Spinal cord (tissue), 10 donors: ENCODE data around the gene TINCR. TPM values are rescaled to one million over a fixed set of nuclear protein-coding genes. Genes with fewer than 3 reads are reported as not detected.
A peak's percentile ranks its signal among the peaks of the same experiment; 100 is the strongest.

ENCODE experiments used
- DNase-seq, 6 donors: peaks; one replicate each; pipeline versions ENCODE4 v3.0.0 to v3.0.0-alpha.2; 2013 to 2015; ENCODE audit warnings: low spot score in 6 of 6, low read depth in 4 of 6
- H3K27ac ChIP-seq: one replicate; pipeline ENCODE4 v1.5.1; 2013; ENCODE audit warnings: low read depth, low read length, control low read depth
- H3K27me3 ChIP-seq: one replicate; pipeline ENCODE4 v1.6.1; 2013; ENCODE audit warnings: low read length; ENCODE audit not compliant: control insufficient read depth, insufficient read depth
- H3K36me3 ChIP-seq: one replicate; pipeline ENCODE4 v1.6.1; 2013; ENCODE audit warnings: low read length; ENCODE audit not compliant: control insufficient read depth, insufficient read depth
- H3K4me1 ChIP-seq: one replicate; pipeline ENCODE4 v1.6.1; 2013; ENCODE audit warnings: low read length; ENCODE audit not compliant: control insufficient read depth, insufficient read depth
- H3K4me3 ChIP-seq: one replicate; pipeline ENCODE4 v1.5.1; 2013; ENCODE audit warnings: low read depth, low read length, control low read depth
- H3K9me3 ChIP-seq: one replicate; pipeline ENCODE4 v1.6.1; 2013; ENCODE audit warnings: low read length; ENCODE audit not compliant: control insufficient read depth, insufficient read depth
- WGBS: methylation state at CpG from one replicate; pipeline ENCODE4 v1.1.5; 2013; ENCODE audit warnings: missing lambda C conversion rate; ENCODE audit not compliant: insufficient coverage; 5-methylcytosine and 5-hydroxymethylcytosine counted together
- polyA plus RNA-seq, 2 donors: library from polyadenylated mRNA; unstranded; fragments of 120-200 nt; gene quantifications; one replicate each; pipeline ENCODE4 v1.2.1, GENCODE V29; 2013; ENCODE audit not compliant: insufficient read length in 2 of 2
- total RNA-seq, 2 donors: library from RNA; depleted of rRNA in 1 of 2; stranded (reverse); fragments of 120-200 nt in 1 of 2; fragments of >200 nt in 1 of 2; gene quantifications; one replicate each; pipeline versions ENCODE4 v1.2.3 to v1.2.4, GENCODE V29; 2013 to 2014
- donor health status: healthy.

Gene TINCR
- total and polyA plus RNA-seq, 4 donors = 0.94 to 5.1 (median 2.6) TPM

DNA sequence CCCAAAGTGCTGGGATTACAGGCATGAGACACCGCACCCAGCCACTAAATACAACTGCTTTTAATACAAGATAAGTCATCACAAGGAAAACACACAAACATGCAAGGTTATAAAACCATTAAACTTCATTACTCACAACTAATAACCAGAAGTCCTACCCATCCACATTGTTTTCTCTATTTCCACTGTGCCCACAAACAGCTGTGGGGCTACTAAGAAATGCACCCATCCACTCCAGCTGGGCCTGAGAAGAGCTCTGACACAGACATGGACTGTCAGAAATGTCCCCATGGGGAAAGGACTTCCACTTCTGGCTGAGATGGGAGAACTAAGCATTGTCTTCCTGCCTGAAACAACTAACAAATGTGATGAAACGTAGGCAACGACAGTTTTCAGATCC is 37.6 kb upstream of the TINCR start:
- H3K4me3 ChIP-seq = no peak overlapping the region
- H3K27ac ChIP-seq = no peak overlapping the region
- H3K4me1 ChIP-seq = no peaks in the 10 kb centered on the region
- no peaks in the 10 kb centered on the region for H3K27me3 ChIP-seq
- no peaks in the 10 kb centered on the region for H3K9me3 ChIP-seq
- H3K36me3 ChIP-seq = peaks cover 84% of the 10 kb centered on the region
- no peak for DNase-seq
- WGBS = 94% methylated on average over 3 of the region's 3 CpGs

DNA sequence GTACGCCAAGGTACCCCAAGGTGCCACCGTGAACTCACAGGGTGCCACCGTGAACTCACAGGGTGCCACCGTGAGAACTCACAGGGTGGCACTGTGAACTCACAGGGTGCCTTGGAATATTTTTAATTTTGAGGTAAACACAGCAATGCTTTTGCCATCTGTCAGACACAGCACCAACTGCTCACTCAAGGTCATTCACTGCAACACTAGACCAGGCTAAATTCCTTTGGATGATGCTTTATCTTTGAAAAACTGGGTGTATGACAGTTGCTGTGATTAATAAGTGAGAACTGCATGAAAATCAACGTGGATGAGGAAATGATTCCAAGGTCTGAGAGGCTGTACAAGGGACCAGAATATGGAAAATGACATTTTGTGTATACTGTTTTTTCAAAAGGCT is 35.9 kb upstream of the TINCR start:
- no peak overlapping the region for H3K27ac ChIP-seq
- no peaks in the 10 kb centered on the region for H3K4me1 ChIP-seq
- H3K4me3 ChIP-seq = no peak overlapping the region
- 100% methylated on average over 4 of the region's 5 CpGs for WGBS
- no peaks in the 10 kb centered on the region for H3K27me3 ChIP-seq
- H3K9me3 ChIP-seq = no peaks in the 10 kb centered on the region
- DNase-seq = no peak
- peaks cover 84% of the 10 kb centered on the region for H3K36me3 ChIP-seq

DNA sequence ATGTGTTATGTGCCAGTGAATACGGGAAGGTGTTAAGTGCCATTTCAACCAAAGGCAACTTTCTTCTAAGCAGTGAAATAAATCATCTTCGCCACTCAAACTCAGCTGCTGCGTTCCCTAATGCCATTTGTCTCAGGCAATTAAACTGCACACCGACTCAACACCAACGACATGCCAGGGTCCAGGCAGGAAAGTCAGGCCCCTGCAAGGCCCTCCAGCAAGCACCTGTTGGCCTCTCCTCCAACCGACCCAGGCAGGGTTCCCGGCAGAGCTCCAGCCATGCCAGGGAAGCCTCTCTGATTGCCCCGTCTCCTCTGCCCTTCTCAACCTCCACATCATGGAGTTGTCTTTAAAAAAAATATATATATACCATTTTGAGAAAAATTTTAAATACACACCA is 33.0 kb upstream of the TINCR start:
- DNase-seq = no peak
- 76% methylated on average over 5 of the region's 8 CpGs for WGBS
- Histone ChIP-seq H3K36me3 (peaks cover 90% of the 10 kb centered on the region), H3K4me3 (no peak overlapping the region), H3K9me3 (no peaks in the 10 kb centered on the region), H3K27me3 (no peaks in the 10 kb centered on the region), H3K27ac (no peak overlapping the region), H3K4me1 (no peaks in the 10 kb centered on the region)

- H3K4me3 ChIP-seq = no peak overlapping the region
- H3K36me3 ChIP-seq = peaks cover 97% of the 10 kb centered on the region
- peaks cover 21% of the 10 kb centered on the region for H3K4me1 ChIP-seq
- no peak for DNase-seq
- 97% methylated on average over 5 of the region's 9 CpGs for WGBS
- no peak overlapping the region for H3K27ac ChIP-seq
- no peaks in the 10 kb centered on the region for H3K9me3 ChIP-seq
- no peaks in the 10 kb centered on the region for H3K27me3 ChIP-seq
Observed at GRCh38 chr19:5595745-5596144, 28.0 kb upstream of the TINCR start.

- Histone ChIP-seq H3K36me3 (peaks cover 97% of the 10 kb centered on the region), H3K27ac (no peak overlapping the region), H3K4me3 (no peak overlapping the region), H3K4me1 (peaks cover 25% of the 10 kb centered on the region), H3K27me3 (no peaks in the 10 kb centered on the region), H3K9me3 (no peaks in the 10 kb centered on the region)
- DNase-seq = no peak
- 91% methylated on average over 16 of the region's 18 CpGs for WGBS
Observed at GRCh38 chr19:5595129-5595528, 27.4 kb upstream of the TINCR start.

DNA sequence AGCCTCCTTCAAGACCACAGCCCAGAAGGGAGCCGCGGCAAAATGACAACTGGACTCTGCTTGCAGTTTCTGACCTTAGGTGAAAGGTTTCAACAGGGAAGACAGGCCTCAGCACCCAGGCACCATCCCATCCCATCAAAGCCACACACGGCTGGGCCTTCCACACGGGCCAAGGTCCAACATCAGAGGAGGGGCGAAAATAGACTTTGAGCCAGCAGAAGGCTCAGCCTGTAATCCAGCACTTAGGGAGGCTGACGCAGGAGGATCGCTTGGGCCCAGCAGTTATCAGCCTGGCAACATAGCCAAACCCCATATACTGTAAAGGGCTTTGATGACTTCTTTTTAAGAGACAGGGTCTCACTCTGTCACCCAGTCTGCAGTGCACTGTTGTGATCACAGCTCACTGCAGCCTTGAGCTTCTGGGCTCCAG is 26.8 kb upstream of the TINCR start:
- Histone ChIP-seq H3K4me1 (peaks cover 28% of the 10 kb centered on the region), H3K4me3 (no peak overlapping the region), H3K27me3 (no peaks in the 10 kb centered on the region), H3K27ac (no peak overlapping the region), H3K36me3 (peaks cover 97% of the 10 kb centered on the region), H3K9me3 (no peaks in the 10 kb centered on the region)
- no peak for DNase-seq
- WGBS = 93% methylated on average over 7 of the region's 7 CpGs

DNA sequence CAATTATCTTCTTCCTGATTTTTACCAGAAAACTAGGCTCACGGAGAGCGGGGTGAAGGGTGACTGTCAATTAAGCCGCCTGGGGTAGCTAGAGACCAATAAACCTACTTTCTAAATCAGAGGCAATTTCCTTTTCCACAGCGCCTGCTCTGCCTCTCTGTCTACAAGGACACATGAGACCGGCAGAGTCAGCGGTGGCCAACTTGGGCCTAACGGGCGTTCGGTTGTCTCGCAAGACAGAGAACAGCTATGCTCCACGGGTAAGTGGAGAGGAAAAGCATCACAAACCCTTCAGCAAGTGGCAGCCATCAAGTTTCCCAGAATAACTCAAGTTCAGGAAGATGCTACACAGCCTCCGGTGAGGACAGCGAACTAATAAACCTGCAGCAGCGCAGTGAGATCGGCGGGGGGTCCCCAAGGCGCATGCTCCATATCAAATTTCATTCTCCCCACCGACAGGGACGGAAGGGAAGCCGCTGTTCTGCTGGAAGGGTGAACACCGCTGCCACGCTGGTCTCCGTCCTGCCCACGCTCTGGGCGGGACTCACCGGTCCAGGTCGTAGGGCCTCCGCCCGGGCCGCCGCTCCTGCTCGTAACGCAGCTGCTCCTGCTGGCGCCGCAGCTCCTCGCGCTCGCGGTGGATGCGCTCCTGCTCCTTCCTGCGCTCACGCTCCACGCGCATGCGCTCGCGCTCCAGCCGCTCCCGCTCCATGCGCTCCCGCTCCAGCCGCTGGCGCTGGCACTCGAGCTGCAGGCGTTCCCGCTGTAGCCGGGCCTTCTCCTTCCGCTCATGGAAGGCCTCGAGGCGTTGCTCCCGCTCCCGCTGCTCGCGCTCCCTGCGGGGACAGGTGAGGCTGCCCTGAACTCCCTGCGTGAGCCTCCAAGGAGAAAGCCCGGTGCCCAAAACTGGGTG is 25.8 kb upstream of the TINCR start:
- H3K27me3 ChIP-seq = no peaks in the 10 kb centered on the region
- WGBS = 70% methylated on average over 64 of the region's 67 CpGs
- H3K9me3 ChIP-seq = no peaks in the 10 kb centered on the region
- no peak overlapping the region for H3K4me3 ChIP-seq
- H3K4me1 ChIP-seq = peaks cover 38% of the 10 kb centered on the region
- peaks cover 99% of the 10 kb centered on the region for H3K36me3 ChIP-seq
- no peak overlapping the region for H3K27ac ChIP-seq
- DNase-seq = peak in 2 of 6 donors; percentile 41 to 75

DNA sequence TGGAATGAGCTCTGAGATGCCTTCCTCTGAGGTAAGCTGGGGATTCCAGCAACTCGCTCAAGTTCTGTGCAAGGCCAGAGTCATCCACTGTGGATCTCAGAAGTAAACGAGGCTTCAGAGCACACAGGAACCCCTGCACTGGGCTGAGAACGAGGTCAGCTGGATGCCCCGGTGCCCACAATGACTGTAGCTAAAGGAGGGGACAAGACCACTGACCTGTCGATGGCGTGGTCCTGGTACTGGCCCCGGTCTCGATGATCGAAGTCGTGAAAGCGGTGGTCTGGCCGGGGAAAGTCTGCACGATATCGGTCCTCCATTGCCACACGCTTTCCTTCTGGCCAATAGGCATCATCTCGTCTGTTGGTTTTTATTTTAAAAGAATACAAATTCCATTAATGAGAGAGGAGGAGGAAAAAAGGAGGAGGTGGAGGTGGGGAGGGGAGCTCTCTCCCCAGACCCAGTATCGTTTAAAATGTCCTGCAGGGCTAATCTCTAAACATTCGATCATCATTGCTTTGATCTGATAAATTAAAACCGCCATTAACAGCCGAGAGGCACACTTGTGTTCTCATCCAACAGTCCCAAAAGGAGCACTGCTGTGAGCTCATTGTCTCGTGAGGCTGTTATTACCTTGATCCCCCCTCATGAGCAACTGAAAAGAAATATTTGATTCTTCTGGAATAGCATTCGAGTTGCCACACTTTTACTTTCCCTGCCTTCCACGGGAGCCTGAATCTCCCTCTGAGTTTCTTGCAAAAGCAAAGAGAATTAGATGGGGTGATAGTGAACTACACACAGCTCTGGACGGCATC is 25.0 kb upstream of the TINCR start:
- Histone ChIP-seq H3K4me1 (peaks cover 39% of the 10 kb centered on the region), H3K27ac (no peak overlapping the region), H3K4me3 (no peak overlapping the region), H3K36me3 (peaks cover 99% of the 10 kb centered on the region), H3K27me3 (no peaks in the 10 kb centered on the region), H3K9me3 (no peaks in the 10 kb centered on the region)
- DNase-seq = peak in 1 of 6 donors; percentile 79
- 84% methylated on average over 13 of the region's 24 CpGs for WGBS

- Histone ChIP-seq H3K4me3 (no peak overlapping the region), H3K4me1 (peaks cover 45% of the 10 kb centered on the region), H3K36me3 (peaks cover 99% of the 10 kb centered on the region), H3K27me3 (no peaks in the 10 kb centered on the region), H3K27ac (no peak overlapping the region), H3K9me3 (no peaks in the 10 kb centered on the region)
- no peak for DNase-seq
- 95% methylated on average over 15 of the region's 17 CpGs for WGBS
Observed at GRCh38 chr19:5591476-5591875, 23.7 kb upstream of the TINCR start.
